K562 (cell line): ENCODE results near the gene PCNX2. TPM values are rescaled to one million over a fixed set of nuclear protein-coding genes. Genes with fewer than 3 reads are reported as not detected.

Source experiments
- ATAC-seq: fragments of 200-7000 bp; cut with Tn5 transposase; 3 replicates; pipeline ENCODE4 v1.9.1; 2020; ENCODE audit warnings: moderate library complexity
- BruUV-seq: library from RNA; stranded (reverse); fragments of 400-500 nt; replicated peaks from 2 replicates; lab custom pipeline; 2021; lab: Mats Ljungman, UMichigan
- CTCF ChIA-PET: fragments of 300-600 bp; formaldehyde crosslinking; extraction: SDS; loops from one replicate; lab custom pipeline; 2021; ENCODE audit warnings: low intra/inter-chr PET ratio; lab: Yijun Ruan, JAX
- POLR2A ChIA-PET: fragments of 300-600, 350-650 bp; sonication (Branson Sonifier 250); formaldehyde crosslinking; extraction: SDS; loops from one replicate; lab custom pipeline; 2021; ENCODE audit warnings: antibody characterized with exemption, inconsistent platforms; lab: Yijun Ruan, JAX
- DNase-seq, 4 experiments: peaks; one replicate each; pipeline versions ENCODE4 v3.0.0 to v3.0.0-alpha.2; 2011 to 2018; ENCODE audit warnings: low spot score in 3 of 4, mixed read lengths in 3 of 4; ENCODE audit errors: extremely low read depth in 1 of 4
- FAIRE-seq: peaks from 2 replicates; lab custom pipeline; 2011; peaks lifted over from hg19 to GRCh38; lab: Jason Lieb, UNC
- H2AFZ ChIP-seq: 2 replicates; pipeline ENCODE4 v1.6.0; 2011; ENCODE audit warnings: low read depth, low read length, control low read depth, inconsistent platforms
- H3K27ac ChIP-seq: fragments of 200-600 bp; 3 replicates; pipeline ENCODE4 v1.8.0; 2011; ENCODE audit warnings: low read depth, mild to moderate bottlenecking, control low read depth, inconsistent platforms, low read length, moderate library complexity, mixed read lengths; ENCODE audit errors: extremely low read depth
- H3K27me3 ChIP-seq, 2 experiments: fragments of 300-600 bp in 1 of 2; 2 replicates in 1 of 2; 3 replicates in 1 of 2; pipeline versions ENCODE4 v1.6.0 to v1.8.0; 2011; ENCODE audit warnings: inconsistent platforms in 2 of 2, low read length in 2 of 2, mild to moderate bottlenecking in 1 of 2, mixed read lengths in 1 of 2, moderate library complexity in 1 of 2; ENCODE audit not compliant: control insufficient read depth in 2 of 2, insufficient read depth in 2 of 2
- H3K36me3 ChIP-seq: fragments of 300-600 bp; 3 replicates; pipeline ENCODE4 v1.8.0; 2011; ENCODE audit warnings: mild to moderate bottlenecking, low read length, inconsistent platforms; ENCODE audit not compliant: control insufficient read depth, insufficient read depth
- H3K4me1 ChIP-seq, 2 experiments: fragments of 200-600 bp in 1 of 2; replicated peaks in 1 of 2; 2 replicates in 1 of 2; 3 replicates in 1 of 2; pipeline versions ENCODE4 v1.5.1 to v1.8.0; 2011; ENCODE audit warnings: inconsistent platforms in 2 of 2, low read length in 2 of 2, mild to moderate bottlenecking in 1 of 2, mixed read lengths in 1 of 2, moderate library complexity in 1 of 2; ENCODE audit not compliant: control insufficient read depth in 2 of 2, insufficient read depth in 2 of 2
- H3K4me2 ChIP-seq: 2 replicates; pipeline ENCODE4 v1.6.1; 2011; ENCODE audit warnings: low read length, control low read depth, inconsistent platforms, mixed read lengths; ENCODE audit not compliant: insufficient read depth
- H3K4me3 ChIP-seq: fragments of 200-600 bp; sonication (generic), shearing (Covaris generic); 2 replicates; pipeline ENCODE4 v1.5.1; 2016; ENCODE audit warnings: control low read depth, inconsistent platforms
- H3K79me2 ChIP-seq: fragments of 200-600 bp; 3 replicates; pipeline ENCODE4 v1.8.0; 2011; ENCODE audit warnings: low read length, inconsistent platforms; ENCODE audit not compliant: control insufficient read depth, insufficient read depth
- H3K9ac ChIP-seq, 2 experiments: 2 replicates each; pipeline versions ENCODE4 v1.6.0 to v1.6.1; 2011; ENCODE audit warnings: low read depth in 2 of 2, low read length in 2 of 2, control low read depth in 1 of 2, inconsistent platforms in 1 of 2, mild to moderate bottlenecking in 1 of 2, mixed read lengths in 1 of 2; ENCODE audit not compliant: insufficient read depth in 1 of 2
- H3K9me1 ChIP-seq: one replicate; pipeline ENCODE4 v1.6.0; 2011; ENCODE audit warnings: inconsistent platforms, mild to moderate bottlenecking, low read length, moderate library complexity; ENCODE audit not compliant: control insufficient read depth, insufficient read depth
- H3K9me3 ChIP-seq: replicated peaks from 2 replicates; pipeline ENCODE4 v1.5.1; 2011; ENCODE audit warnings: low read depth, low read length, inconsistent platforms; ENCODE audit not compliant: control insufficient read depth, insufficient read depth
- H4K20me1 ChIP-seq: replicated peaks from 2 replicates; pipeline ENCODE4 v1.6.1; 2011; ENCODE audit warnings: low read length, inconsistent platforms, mixed read lengths; ENCODE audit not compliant: control insufficient read depth, insufficient read depth
- C11orf30 ChIP-seq: fragments of 450-650 bp; IDR thresholded peaks from 2 replicates; pipeline ENCODE4 v1.6.1; 2016; ENCODE audit warnings: low read depth, mild to moderate bottlenecking
- DDX20 ChIP-seq: fragments of 450-650 bp; IDR thresholded peaks from 2 replicates; pipeline ENCODE4 v1.6.1; 2016; ENCODE audit warnings: missing genetic modification characterization, low read depth, mild to moderate bottlenecking, missing compliant biosample characterization, moderate library complexity
- HOXB6 ChIP-seq: fragments of 250-450 bp; sonication (Bioruptor Pico); IDR thresholded peaks from 2 replicates; pipeline ENCODE4 v1.5.1; 2022; ENCODE audit warnings: mild to moderate bottlenecking, borderline replicate concordance
- NR3C1 ChIP-seq: sonication (generic); formaldehyde crosslinking; IDR thresholded peaks from 2 replicates; pipeline ENCODE4 v1.8.1; 2022; ENCODE audit warnings: missing genetic modification reagents
- NRF1 ChIP-seq, 2 experiments: fragments of 450-650 bp; IDR thresholded peaks in 1 of 2; conservative IDR thresholded peaks in 1 of 2; 2 replicates each; pipeline ENCODE4 v1.6.1; 2014; ENCODE audit warnings: mild to moderate bottlenecking in 2 of 2
- PML ChIP-seq: IDR thresholded peaks from 2 replicates; pipeline ENCODE4 v1.6.1; 2012; ENCODE audit warnings: low read length, inconsistent platforms
- RAD21 ChIP-seq, 2 experiments: fragments of 250-450 bp in 1 of 2; fragments of 450-650 bp in 1 of 2; sonication (Bioruptor Pico) in 1 of 2; formaldehyde crosslinking in 1 of 2; IDR thresholded peaks in 1 of 2; conservative IDR thresholded peaks in 1 of 2; 2 replicates each; pipeline versions ENCODE4 v1.4.0 to v1.8.0; 2020 to 2022; ENCODE audit warnings: mild to moderate bottlenecking in 2 of 2, moderate library complexity in 1 of 2
- SRF ChIP-seq, 2 experiments: fragments of 250-450, 450-650 bp in 1 of 2; sonication (Bioruptor Pico) in 1 of 2; sonication (generic) in 1 of 2; formaldehyde crosslinking; IDR thresholded peaks; 2 replicates each; pipeline versions ENCODE4 v1.5.0 to v1.5.1; 2020 to 2022; ENCODE audit warnings: mild to moderate bottlenecking in 1 of 2, missing genetic modification reagents in 1 of 2
- ZNF143 ChIP-seq: sonication (generic); formaldehyde crosslinking; IDR thresholded peaks from 2 replicates; pipeline ENCODE4 v1.9.0; 2022; ENCODE audit warnings: mild to moderate bottlenecking, missing genetic modification reagents
- ZNF253 ChIP-seq: fragments of 250-450 bp; sonication (Bioruptor Pico); conservative IDR thresholded peaks from 2 replicates; pipeline ENCODE4 v1.6.1; 2021; ENCODE audit warnings: mild to moderate bottlenecking
- ZNF79 ChIP-seq: fragments of 250-450 bp; sonication (Bioruptor Pico); IDR thresholded peaks from 2 replicates; pipeline ENCODE4 v1.4.0; 2020; ENCODE audit warnings: low read depth, mild to moderate bottlenecking, moderate library complexity
- ZSCAN29 ChIP-seq: fragments of 450-650 bp; IDR thresholded peaks from 2 replicates; pipeline ENCODE4 v1.6.1; 2017
- WGBS: fragments of 100-300 bp; shearing (Covaris generic); methylation state at CpG from one replicate; pipeline ENCODE4 v1.1.6; 2016; ENCODE audit warnings: low coverage, mixed read lengths; ENCODE audit not compliant: insufficient coverage; ENCODE audit errors: missing lambda C conversion rate; 5-methylcytosine and 5-hydroxymethylcytosine counted together
- in situ Hi-C: fragments of 300-500 bp; cut with MboI; formaldehyde crosslinking; loops from 4 replicates; pipeline ENCODE4 v1.15.0; 2018; ENCODE audit warnings: inconsistent platforms, mixed read lengths
- intact Hi-C: fragments of 100-400 bp; cut with micrococcal nuclease; formaldehyde crosslinking; loops from 2 replicates; pipeline ENCODE4 v1.14.2; 2022
- polyA plus RNA-seq, 8 experiments: library from polyadenylated mRNA; depleted of rRNA in 4 of 8; stranded (reverse) in 5 of 8; unstranded in 3 of 8; fragments of >200 nt; fragmentation: Nextera tagmentation in 2 of 8; fragmentation: Illumina TruSeq in 1 of 8; extraction: Ambion mirVana in 2 of 8; extraction: Trizol in 1 of 8; gene quantifications; 2 replicates each; pipeline versions ENCODE4 v1.2.1 to v1.2.3, GENCODE V29; 2011 to 2014; ENCODE audit warnings: inconsistent platforms in 1 of 8, missing spikeins in 1 of 8
- total RNA-seq, 7 experiments: library from RNA; depleted of rRNA in 6 of 7; stranded (reverse); fragments of >200 nt in 6 of 7; fragmentation: Illumina TruSeq in 2 of 7; extraction: Trizol in 2 of 7; gene quantifications; 2 replicates each; pipeline versions ENCODE4 v1.2.1 to v1.2.3, GENCODE V29; 2011 to 2021; ENCODE audit warnings: low replicate concordance in 1 of 7
- TF ChIP-seq, protein P1 (sequence below): fragments of 250-450 bp; sonication (Bioruptor Pico); IDR thresholded peaks from 2 replicates; pipeline ENCODE4 v1.5.1; 2021; ENCODE audit warnings: mild to moderate bottlenecking
- TF ChIP-seq, protein P2 (sequence below): fragments of 250-450 bp; sonication (Bioruptor Pico); IDR thresholded peaks from 2 replicates; pipeline ENCODE4 v1.8.0; 2022; ENCODE audit warnings: inconsistent platforms, mild to moderate bottlenecking, moderate library complexity, borderline replicate concordance
- TF ChIP-seq, protein P3 (sequence below): sonication (generic); formaldehyde crosslinking; IDR thresholded peaks from 2 replicates; pipeline ENCODE4 v1.8.0; 2022; ENCODE audit warnings: mild to moderate bottlenecking, low read depth, missing genetic modification reagents
- TF ChIP-seq, protein P4 (sequence below): fragments of 450-650 bp; IDR thresholded peaks from 2 replicates; pipeline ENCODE4 v1.6.1; 2014; ENCODE audit warnings: low read depth, mild to moderate bottlenecking, moderate library complexity, borderline replicate concordance

PCNX2 gene
- total and polyA plus RNA-seq, 9 of the 15 experiments (the other 6 are each of a cell fraction or from before 2014, with no cell fraction given), result 0.07 to 0.33 TPM; not detected in 7

DNA sequence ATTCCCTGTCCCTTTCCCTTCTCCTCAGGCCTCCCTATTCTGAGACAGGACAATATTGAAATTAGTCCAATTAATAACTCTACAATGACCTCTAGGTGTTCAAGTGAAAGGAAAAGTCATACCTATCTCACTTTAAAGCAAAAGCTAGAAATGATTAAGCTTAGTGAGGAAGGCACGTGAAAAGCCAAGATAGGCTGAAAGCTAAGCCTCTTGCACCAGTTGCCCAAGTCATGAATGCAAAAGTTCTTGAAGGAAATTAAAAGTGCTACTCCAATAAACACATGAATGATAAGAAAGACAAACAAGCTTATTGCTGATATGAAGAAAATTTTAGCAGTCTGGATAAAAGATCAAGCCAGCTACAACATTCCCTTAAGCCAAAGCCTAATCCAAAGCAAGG is 28.2 kb upstream of the PCNX2 start:
- H3K9ac ChIP-seq, result no peak overlapping the region
- no peaks in the 10 kb centered on the region for H3K36me3 ChIP-seq
- H3K27me3 ChIP-seq, result peaks cover 0 to 5% of the 10 kb centered on the region in 2 experiments; a peak in 2 of 5 replicates
- ChIA-PET CTCF (no interaction called here), POLR2A (no interaction called here)
- H3K79me2 ChIP-seq, result no peaks in the 10 kb centered on the region
- 0% methylated on average over 1 of the region's 1 CpG for WGBS
- intact Hi-C loops, result no loop called here
- in situ Hi-C loops, result no loop called here
- no peak overlapping the region for H3K4me2 ChIP-seq
- no peak overlapping the region for H3K27ac ChIP-seq
- no TSS peak for BruUV-seq
- no peaks in the 10 kb centered on the region for H4K20me1 ChIP-seq
- no peak for FAIRE-seq
- no peak overlapping the region for H2AFZ ChIP-seq
- H3K4me1 ChIP-seq, result peaks cover 0 to 18% of the 10 kb centered on the region in 2 experiments; a peak in 4 of 5 replicates
- no peaks in the 10 kb centered on the region for H3K9me1 ChIP-seq
- no peak overlapping the region for H3K4me3 ChIP-seq
- TF ChIP-seq ZSCAN29 (no peak), PML (no peak), NR3C1 (CRISPR knock-in tag) (no peak), ZNF143 (CRISPR knock-in tag) (no peak), RAD21 (CRISPR knock-in tag; conservative IDR thresholded peaks at IDR 0.05 in 1 of 2, IDR thresholded peaks at IDR 0.05 in 1 of 2) (no peak), ZNF79 (CRISPR knock-in tag) (no peak), NRF1 (conservative IDR thresholded peaks at IDR 0.05 in 1 of 2, IDR thresholded peaks at IDR 0.05 in 1 of 2) (no peak), DDX20 (tag) (no peak), HOXB6 (no peak), ZNF253 (CRISPR knock-in tag) (no peak), C11orf30 (no peak), SRF (CRISPR knock-in tag; IDR thresholded peaks at IDR 0.05) (no peak)
- TF ChIP-seq, protein P1, sequence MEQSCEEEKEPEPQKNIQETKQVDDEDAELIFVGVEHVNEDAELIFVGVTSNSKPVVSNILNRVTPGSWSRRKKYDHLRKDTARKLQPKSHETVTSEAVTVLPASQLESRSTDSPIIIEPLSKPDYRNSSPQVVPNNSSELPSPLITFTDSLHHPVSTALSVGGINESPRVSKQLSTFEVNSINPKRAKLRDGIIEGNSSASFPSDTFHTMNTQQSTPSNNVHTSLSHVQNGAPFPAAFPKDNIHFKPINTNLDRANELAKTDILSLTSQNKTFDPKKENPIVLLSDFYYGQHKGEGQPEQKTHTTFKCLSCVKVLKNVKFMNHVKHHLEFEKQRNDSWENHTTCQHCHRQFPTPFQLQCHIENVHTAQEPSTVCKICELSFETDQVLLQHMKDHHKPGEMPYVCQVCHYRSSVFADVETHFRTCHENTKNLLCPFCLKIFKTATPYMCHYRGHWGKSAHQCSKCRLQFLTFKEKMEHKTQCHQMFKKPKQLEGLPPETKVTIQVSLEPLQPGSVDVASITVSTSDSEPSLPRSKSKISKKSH (CRISPR knock-in tag), result no peak
- TF ChIP-seq, protein P2, sequence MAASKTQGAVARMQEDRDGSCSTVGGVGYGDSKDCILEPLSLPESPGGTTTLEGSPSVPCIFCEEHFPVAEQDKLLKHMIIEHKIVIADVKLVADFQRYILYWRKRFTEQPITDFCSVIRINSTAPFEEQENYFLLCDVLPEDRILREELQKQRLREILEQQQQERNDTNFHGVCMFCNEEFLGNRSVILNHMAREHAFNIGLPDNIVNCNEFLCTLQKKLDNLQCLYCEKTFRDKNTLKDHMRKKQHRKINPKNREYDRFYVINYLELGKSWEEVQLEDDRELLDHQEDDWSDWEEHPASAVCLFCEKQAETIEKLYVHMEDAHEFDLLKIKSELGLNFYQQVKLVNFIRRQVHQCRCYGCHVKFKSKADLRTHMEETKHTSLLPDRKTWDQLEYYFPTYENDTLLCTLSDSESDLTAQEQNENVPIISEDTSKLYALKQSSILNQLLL, result no peak
- TF ChIP-seq, protein P3, sequence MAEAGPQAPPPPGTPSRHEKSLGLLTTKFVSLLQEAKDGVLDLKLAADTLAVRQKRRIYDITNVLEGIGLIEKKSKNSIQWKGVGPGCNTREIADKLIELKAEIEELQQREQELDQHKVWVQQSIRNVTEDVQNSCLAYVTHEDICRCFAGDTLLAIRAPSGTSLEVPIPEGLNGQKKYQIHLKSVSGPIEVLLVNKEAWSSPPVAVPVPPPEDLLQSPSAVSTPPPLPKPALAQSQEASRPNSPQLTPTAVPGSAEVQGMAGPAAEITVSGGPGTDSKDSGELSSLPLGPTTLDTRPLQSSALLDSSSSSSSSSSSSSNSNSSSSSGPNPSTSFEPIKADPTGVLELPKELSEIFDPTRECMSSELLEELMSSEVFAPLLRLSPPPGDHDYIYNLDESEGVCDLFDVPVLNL (CRISPR knock-in tag), result no peak
- TF ChIP-seq, protein P4, sequence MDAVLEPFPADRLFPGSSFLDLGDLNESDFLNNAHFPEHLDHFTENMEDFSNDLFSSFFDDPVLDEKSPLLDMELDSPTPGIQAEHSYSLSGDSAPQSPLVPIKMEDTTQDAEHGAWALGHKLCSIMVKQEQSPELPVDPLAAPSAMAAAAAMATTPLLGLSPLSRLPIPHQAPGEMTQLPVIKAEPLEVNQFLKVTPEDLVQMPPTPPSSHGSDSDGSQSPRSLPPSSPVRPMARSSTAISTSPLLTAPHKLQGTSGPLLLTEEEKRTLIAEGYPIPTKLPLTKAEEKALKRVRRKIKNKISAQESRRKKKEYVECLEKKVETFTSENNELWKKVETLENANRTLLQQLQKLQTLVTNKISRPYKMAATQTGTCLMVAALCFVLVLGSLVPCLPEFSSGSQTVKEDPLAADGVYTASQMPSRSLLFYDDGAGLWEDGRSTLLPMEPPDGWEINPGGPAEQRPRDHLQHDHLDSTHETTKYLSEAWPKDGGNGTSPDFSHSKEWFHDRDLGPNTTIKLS, result no peak
- TF ChIP-seq, all 486 proteins: peak for 0
- H3K9me3 ChIP-seq, result no peaks in the 10 kb centered on the region
- ATAC-seq (no peak), DNase-seq (no peak)
